RCC 7860 (cell line): Measurements from ENCODE around the gene LINGO1.

Experiments
- DNase-seq: peaks from one replicate; pipeline ENCODE4 v3.0.0-alpha.2; 2015; ENCODE audit warnings: low spot score
- FAIRE-seq: peaks from 2 replicates; lab custom pipeline; 2012; peaks lifted over from hg19 to GRCh38; lab: Jason Lieb, UNC

Gene LINGO1

GRCh38 chr15:77633134-77633912 lies 611 bp upstream of the LINGO1 start:
- no peak for FAIRE-seq
- DNase-seq, result peak; percentile 47

- no peak for FAIRE-seq
- no peak for DNase-seq
These were observed 773 bp downstream of the LINGO1 start for GRCh38 chr15:77631745-77632533.

GRCh38 chr15:77630956-77631744 lies 1.6 kb downstream of the LINGO1 start:
- no peak for FAIRE-seq
- no peak for DNase-seq

GRCh38 chr15:77630056-77630455 lies 2.7 kb downstream of the LINGO1 start:
- no peak for FAIRE-seq
- DNase-seq, result no peak

- DNase-seq (no peak), FAIRE-seq (no peak)
These were observed 3.4 kb downstream of the LINGO1 start for GRCh38 chr15:77629070-77630030.

- DNase-seq (no peak), FAIRE-seq (no peak)
These were observed 4.7 kb downstream of the LINGO1 start for GRCh38 chr15:77628010-77628409.

- DNase-seq (no peak), FAIRE-seq (no peak)
These were observed 5.1 kb downstream of the LINGO1 start for GRCh38 chr15:77627581-77627980.

- DNase-seq (no peak), FAIRE-seq (no peak)
These were observed 5.6 kb downstream of the LINGO1 start for GRCh38 chr15:77627067-77627466.

GRCh38 chr15:77626002-77626401 lies 6.7 kb downstream of the LINGO1 start:
- no peak for DNase-seq
- FAIRE-seq, result no peak

GRCh38 chr15:77625376-77625775 lies 7.3 kb downstream of the LINGO1 start:
- FAIRE-seq, result no peak

GRCh38 chr15:77624868-77625267 lies 7.8 kb downstream of the LINGO1 start:
- DNase-seq, result no peak
- no peak for FAIRE-seq

More at GRCh38 chr15:77625376-77625775, 7.3 kb downstream of the LINGO1 start:
- DNase-seq, result no peak

- FAIRE-seq, result no peak
- DNase-seq, result no peak
These were observed 8.8 kb downstream of the LINGO1 start for GRCh38 chr15:77623755-77624524.

- DNase-seq (no peak), FAIRE-seq (no peak)
These were observed 9.6 kb downstream of the LINGO1 start for GRCh38 chr15:77622934-77623754.

- FAIRE-seq, result no peak
- no peak for DNase-seq
These were observed 10.3 kb downstream of the LINGO1 start for GRCh38 chr15:77622209-77622933.

GRCh38 chr15:77621847-77622208 lies 10.9 kb downstream of the LINGO1 start:
- DNase-seq, result no peak
- no peak for FAIRE-seq

GRCh38 chr15:77620960-77621647 lies 11.6 kb downstream of the LINGO1 start:
- FAIRE-seq (no peak), DNase-seq (no peak)

GRCh38 chr15:77620297-77620696 lies 12.4 kb downstream of the LINGO1 start:
- FAIRE-seq, result no peak
- no peak for DNase-seq
